Stimulated activated CD8-positive, alpha-beta memory T cell treated with anti-CD3 and anti-CD28 coated beads, Interleukin-4, amount 100 ng/mL, for 1 hour (primary cell): ENCODE data around the gene SDCCAG8.

ENCODE experiments used
- DNase-seq, 2 donors: peaks; one replicate each; pipeline ENCODE4 v3.0.0-alpha.2; 2020; ENCODE audit warnings: low read depth in 2 of 2, low spot score in 1 of 2

The SDCCAG8 gene

DNA sequence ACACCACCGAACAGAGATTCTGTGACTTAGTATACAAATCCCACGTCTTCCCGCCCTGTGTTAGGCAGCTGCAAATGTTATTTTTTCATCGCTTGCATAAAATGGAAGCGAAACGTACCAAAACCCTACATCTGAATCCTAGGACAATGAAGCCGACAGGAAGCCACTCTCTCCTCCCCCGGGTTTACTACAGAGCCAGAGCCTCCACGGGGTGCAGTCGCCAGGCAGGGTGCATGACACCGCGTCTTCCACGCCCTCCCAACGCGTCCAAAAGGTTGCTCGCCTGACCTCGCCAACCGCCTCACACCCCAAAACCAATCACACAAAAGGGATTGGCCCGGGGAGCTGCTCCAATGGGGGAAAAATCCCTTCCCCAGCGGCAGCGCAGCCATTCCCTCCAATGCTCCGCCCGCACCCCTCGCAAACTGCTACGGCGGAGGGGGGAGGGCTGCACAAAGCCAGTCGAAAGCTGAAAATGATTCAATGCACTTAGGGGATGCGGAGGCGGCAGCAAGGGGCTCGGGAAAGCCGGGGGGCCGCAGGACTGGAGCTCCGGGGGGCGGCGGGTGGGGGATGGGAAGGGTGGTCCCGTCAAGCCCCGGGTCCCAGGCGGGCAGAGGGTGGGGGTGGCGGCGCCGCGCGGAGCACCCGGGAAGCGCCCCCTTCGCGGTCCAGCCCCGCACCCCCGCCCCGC, 1.5 kb upstream of the SDCCAG8 start:
- DNase-seq, result peak; percentile 3 to 17

DNA sequence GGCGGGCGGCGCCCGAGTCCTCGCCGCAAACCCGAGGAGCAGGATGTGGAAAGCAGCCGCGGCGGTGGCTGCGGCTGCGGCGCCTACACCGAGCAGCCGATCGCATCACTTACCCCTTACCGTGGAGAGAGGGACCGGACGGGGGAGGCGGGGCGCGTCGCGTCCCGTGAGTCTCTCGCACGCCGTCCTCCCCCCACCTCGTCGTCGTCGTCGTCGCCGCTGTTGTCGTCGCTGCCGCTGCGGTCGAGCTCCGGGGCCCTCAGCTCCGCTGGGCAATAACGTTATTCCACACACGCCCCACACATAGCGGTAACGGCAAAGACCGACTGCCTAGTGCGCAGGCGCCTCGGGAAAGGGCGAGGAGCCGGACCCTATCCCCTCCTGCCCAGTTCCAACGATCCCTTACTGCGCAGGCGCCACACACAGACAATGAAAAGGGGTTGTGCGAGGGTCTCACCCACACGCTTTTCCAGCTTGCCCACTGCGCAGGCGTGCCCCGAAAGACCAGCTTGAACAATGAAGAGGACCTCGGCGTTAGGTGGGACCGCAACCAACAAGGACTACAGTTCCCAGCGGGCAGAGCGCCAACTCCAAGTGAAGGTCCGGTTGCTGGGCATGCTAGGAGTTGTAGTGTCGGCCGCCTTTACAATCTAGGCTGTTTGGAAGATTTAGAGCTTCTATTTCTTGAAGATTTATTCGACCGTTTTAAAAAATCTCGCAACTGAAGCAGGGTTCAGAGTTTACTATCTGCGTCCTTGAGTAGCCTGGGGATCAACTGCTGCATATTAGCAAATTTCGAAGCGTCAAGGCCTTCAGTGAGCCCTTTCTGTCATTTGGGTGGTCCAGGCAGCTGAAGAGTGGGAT, 682 bp upstream of the SDCCAG8 start, which contains the start of gene CEP170:
CEP170 (minus strand) TSS at position 355 of the 864 bp plus-strand sequence. CDS start 30,001 bp downstream, outside the sequence.
- peak; percentile 56 to 71 for DNase-seq

DNA sequence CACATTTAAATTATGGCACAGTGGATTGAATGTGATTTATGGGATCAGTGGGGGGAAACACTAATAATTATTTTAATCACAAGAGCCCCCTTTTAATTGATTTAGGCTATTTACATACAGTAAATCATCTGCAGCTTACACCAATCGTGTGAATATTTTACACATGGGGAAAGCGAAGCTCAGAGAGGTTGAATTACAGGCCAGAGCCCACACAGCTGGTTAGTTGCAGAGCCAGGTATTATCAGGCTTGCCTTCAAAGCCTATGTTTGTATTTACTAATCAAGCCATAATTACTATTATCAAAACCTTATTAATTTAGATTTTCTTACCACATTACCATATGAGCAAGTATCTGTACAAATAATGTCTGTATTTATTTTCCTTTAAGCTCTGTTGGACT, 749 bp downstream of the SDCCAG8 start:
- DNase-seq, result no peak

DNA sequence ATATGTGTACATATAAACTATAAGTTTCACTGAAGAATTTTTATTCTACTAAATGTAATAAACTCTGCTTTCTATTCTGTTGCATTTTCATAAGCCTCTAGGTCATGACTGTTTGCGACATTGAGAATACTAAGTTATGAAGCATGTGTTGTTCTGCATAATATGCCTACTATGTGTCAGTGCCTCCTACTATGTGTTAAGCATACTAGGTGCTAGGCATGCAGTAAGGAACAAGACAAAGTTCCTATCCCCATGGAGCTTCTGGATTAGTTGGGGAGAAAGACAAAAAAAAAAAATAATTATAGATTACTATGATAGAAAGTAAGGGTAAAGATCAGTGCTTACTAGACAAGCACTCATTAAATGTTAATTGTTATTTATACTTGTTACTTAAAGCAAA, 1.3 kb downstream of the SDCCAG8 start:
- DNase-seq, result no peak

DNA sequence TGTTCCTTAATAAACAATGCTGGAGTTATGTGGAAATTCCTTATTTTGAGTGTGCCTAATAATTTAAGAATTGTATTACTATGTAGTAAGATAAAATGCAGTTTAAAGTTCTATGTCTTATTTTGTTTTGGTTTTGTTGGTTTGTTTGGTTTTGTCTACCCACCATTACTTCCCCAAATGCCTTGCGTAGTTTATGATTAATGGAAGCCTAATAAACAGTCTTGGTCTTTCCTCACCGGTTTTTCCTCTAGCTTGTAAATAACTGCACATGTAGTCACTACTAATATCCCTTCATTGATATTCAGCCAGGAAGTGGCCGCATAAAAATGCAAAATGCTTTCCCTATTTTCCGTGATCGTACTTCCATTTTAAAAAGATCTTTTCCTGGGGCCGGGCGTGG, 2.9 kb downstream of the SDCCAG8 start:
- DNase-seq, result no peak

DNA sequence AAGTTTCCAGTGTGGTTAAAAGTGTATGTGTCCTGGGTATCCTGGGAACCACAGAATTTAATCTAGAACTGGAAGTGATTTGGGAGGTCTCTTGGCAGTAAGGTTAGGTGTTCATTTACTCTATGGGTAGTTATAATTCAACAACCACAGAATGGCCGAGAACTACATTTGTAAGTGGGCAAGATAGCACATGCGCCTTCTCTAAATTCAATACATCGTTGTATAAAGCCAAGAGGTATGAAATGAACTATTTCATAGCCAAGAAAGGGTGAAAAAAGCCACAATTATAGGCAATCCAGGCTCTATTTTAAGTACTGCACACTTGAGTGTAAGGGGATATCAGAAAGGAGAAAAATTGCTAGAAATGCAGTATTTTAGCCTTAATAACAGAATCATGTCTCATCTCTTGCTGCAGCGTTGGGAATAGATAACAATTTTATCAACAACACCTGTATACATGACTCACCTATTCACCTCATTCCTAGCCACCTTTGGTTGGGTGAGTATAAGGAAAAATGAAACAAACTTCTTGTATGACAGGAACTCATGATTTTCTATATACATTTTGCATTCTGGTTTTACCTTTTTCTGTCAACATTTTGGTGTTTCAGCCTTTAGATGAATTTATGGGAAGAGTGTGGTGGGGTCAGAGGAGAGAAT, 4.5 kb downstream of the SDCCAG8 start:
- DNase-seq, result no peak

DNA sequence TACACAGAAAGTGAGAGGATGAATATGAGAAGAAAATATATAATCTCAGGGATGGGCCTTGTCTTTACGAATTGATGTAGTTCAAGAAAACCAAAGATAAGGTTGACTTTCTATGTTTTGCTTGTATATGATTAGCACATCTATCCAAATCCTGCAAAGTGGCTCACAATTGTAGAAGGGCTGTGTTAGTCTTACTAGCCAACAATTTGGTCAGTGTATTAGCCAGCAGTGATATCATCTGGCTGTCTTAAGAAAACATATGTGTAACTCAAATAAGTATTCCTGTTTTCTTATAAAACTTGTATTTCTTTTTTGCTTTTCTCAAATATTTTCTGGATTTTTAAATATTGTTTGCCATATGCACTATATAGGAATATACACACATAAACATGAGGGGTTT, 5.5 kb downstream of the SDCCAG8 start:
- no peak for DNase-seq

DNA sequence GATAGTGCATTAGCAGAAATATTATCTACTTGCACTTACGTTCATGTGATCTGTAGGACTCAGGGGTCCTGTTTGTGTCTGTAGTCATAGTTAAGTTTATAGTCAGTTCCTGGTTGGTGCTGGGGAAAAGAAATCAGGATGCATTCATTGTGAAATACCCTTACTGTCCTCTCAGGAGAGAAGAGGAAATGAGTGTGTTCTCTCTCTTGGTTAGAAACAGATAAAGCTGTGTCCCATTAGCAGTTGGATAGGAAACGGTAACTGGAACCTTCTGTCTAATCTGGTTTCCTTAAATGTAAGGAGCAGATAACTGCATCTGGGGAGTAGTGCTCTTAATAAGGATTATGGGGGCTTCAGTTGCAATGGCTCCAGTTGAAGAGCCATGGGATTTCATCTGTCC, 8.9 kb downstream of the SDCCAG8 start:
- DNase-seq, result no peak

DNA sequence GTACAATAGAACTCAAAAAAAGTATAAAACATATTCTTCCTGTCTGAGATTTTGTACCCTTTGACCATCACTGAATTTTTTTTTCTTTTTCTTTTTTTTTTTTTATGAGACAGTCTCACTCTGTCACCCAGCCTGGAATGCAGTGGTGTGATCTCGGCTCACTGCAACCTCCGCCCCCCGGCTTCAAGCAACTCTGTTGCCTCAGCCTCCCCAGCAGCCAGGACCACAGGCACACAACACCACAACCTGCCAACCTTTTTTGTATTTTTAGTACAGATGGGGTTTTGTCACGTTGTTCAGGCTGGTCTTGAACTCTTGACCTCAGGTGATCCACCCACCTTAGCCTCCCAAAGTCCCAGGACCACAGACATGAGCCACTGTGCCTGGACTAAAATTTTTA, 10.4 kb downstream of the SDCCAG8 start:
- DNase-seq, result no peak

DNA sequence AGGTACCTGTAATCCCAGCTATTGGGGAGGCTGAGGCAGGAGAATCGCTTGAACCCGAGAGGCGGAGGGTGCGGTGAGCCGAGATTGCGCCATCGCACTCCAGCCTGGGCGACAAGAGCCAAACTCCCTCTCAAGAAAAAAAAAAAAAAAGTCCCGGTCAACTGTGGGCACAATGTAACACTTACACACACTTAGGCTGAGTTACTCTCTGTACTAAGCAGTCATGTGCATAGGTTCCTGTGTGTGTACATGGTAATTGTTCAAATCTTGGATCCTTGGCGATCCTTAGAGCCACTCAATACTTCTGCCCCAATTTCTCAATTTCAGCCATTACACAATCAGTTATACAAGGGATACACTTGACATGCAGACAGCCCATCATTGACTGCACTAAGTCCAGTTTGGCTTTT, 11.6 kb downstream of the SDCCAG8 start:
- no peak for DNase-seq

DNA sequence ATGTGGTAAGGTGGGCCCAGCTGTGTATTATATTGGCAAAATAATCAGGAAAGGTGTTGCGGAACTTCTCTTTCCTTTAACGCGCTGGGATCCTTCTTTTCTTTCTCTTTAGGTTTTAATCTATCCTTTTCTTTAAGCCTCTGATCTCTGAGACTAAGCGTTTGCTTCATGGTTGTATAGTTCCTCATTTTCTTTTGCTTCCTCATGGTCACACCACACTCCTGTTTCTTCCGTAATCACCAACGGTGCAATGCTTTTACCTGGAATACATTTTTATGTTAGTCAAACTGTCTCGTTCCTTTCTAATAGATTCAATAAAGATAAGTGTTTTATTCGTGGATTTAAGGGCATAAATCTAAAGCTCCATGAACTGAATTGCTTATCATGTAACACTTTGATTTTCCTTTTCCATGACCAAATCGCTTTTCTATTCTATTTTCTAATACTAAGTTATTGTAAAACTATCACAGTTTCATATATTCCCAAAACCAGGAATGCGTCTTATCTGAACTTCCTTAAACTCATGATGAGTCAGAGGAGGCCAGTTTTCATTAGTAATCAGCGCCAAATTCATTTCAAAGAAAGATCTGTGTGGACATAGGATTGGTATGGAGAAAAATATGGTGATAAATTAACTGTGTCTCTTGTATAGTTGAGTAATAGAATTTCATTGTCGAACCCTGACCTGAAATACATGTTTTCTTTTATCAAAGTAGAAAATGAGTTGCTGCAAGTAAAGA, 12.2 kb downstream of the SDCCAG8 start:
- DNase-seq, result no peak

DNA sequence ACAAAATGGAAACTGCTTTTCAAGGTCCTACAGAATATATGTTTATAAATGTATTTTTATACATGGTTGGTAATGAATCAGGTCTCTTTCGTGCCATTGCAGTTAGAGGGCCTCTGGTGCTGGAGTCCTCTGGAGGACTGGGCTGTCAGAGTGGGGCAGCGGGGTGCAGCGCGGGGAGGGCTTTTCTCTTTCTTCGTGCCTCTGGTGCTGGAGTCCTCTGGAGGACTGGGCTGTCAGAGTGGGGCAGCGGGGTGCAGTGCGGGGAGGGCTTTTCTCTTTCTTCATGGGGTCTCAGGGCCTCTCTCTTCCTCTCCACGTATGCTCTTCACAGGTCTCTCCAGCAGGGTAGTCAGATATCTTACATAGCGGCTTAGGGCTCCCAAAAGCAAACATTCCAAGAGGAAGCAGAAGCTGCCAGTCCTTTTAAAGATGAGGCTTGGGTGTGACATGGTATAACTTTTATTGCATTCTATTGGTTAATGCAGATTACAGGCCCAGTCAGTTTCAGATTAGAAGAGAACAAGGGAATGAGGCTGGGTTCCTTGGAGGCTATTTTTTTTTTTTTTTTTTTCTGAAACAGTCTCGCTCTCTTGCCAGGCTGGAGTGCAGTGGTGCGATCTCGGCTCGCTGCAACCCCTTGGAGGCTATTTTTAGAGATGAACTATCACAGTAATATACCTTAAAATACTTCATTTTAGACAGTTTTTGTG, 13.1 kb downstream of the SDCCAG8 start:
- DNase-seq, result no peak

DNA sequence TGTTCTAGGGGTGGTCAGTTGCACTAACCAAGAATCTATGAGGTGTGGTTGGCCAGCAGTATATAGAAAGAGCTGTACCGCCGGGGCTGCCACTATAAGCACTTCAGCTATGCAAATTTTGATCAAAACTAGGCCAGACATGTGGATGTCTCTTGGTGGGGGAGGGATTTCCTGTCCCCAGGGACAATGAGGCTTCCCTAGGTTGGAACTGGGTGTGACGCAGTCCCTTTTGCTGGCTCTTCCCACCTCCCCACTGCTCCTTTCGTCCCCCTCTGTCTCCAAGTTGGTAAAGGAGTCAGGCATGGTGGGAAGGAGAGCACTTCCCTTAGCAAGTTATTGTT, 13.6 kb downstream of the SDCCAG8 start:
- no peak for DNase-seq

DNA sequence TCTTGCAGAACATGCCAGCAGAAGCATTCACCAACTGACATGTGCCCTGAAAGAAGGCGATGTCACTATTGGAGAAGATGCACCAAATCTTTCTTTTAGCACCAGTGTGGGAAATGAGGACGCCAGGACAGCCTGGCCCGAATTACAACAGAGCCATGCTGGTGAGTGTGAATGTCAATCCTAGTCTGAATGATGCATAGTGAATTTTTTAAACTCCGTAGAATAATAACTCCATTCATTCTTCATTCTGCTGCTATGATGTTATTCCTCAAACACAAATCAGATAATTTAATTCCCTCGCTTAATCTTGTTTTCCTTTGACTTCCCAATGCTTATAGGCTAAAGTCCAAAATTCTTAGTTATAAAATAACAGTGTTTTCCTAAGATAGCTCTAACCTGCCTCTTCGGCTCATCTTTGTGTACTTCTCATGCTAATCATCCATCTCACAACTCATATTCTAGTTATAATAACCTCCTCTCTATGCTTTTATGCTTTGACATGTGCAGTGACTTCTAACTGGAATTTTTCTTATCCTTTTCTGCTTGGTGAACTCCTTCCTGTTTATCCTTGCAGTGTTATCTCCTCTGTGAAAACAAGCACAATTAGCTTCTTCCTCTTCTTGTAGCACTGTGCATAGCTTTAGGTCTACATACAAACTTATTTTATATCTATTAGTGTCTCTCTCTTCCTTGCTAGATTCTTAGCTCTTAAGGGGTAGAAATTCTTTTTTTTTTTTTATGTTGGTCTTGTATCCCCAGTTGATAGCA, 14.4 kb downstream of the SDCCAG8 start:
- no peak for DNase-seq

DNA sequence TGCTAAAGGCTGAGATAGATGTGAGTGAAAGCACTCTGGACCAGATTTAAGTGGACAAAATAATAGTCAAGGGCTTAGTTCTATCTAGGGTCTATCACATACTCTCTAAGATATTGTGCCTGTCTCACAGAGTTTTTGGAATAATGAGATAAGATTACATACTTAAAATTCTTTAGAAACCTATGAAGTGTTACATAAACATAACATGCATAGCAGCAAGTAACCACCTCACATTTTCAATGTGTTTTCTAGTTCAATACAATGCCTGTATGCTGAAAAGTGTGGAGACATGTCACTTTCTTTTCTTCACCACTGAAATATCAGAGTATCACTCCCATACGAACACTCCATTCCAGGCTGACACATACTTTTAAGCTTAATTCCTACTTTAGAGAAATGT, 16.2 kb downstream of the SDCCAG8 start:
- DNase-seq, result no peak

DNA sequence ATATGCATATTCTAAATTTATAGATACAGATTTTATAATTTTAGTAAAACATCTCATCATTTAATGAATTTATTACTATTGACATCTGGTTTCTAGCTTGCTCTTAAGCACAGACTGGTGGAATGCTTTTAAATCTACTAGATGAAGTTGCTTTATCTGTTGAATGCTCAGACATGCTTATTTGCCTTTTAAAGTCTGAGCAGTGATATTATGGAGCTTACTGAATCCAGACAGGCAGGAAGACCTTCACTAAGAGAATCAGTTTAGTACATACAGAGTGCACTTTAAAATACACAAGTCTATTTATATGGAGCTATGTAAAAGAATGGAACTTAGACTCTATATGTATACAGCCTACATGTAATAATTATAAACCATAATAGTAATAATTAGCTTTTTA, 16.6 kb downstream of the SDCCAG8 start:
- no peak for DNase-seq

DNA sequence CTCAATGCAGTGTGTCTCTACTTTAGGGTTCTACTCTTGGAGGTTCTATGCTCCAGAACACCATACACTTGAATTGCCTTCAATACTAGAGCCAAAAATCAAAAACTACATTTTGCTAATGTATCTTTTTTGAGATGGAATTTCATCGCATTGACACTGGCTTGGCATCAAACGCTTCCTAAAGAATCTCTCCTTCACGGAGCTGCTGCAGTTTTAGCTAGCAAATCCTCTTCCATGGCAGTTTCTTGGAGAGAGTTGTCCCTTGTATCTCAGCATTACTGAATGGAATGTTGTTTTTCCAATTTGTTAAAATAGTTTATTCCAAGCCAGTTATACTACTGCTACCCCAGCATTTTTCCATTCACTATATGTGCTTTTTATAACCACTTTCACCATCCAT, 17.7 kb downstream of the SDCCAG8 start:
- no peak for DNase-seq

DNA sequence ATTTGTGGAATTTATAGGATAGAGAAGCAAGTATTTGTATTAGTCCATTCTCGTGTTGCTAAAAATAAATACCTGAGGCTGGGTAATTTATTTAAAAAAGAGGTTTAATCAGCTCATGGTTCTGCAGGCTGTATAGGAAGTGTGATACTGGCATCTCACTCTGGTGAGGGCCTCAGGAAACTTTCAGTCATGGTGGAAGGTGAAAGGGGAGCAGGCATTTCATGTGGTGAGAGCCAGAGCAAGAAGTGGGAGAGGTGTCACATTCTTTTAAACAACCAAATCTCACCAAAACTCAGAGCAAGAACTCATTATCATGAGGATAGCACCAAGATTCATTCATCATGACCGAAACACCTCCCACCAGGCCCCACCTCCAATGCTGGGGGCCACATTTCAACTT, 18.1 kb downstream of the SDCCAG8 start:
- no peak for DNase-seq

DNA sequence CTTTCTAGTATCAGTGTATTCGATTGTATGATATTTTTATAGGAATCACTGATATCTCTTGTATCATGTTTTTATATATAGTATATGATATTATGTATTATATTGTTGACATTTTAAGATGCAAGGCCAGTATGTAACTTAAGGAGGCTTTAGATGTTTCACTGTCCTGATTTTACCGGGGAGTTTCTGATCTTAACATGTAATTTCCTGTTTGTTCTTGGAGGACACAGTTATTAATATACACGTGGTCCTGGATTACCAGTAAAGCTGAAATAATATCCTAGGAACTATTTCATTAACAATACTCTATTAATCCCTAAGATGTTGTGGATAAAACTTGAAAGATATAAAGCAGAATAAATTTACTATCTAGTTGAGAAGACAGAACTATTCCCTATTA, 19.5 kb downstream of the SDCCAG8 start:
- no peak for DNase-seq

DNA sequence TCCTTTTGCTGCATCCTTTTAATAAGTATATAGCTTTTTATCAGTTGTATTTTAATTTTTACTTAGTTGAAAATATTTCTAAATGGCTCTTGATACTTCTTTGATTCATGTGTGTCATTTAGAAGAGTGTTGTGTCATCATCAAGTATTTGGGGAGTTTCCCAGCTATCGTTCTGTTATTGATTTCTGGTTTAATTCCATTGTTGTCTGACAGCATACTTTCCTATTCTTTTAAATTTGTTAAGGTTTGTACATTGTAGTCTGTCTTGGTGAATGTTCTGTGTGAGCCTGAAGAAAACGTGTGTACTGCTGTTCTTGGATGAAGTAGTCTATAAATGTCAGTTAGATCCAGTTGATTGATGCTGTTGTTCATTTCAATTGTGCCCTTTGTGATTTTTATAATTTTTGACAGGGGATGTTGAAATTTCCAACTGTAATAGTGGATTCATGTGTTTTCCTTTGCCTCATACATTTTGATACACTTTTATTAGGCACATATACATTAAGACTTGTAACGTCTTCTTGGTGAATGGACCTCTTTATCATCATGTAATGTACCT, 24.8 kb downstream of the SDCCAG8 start:
- DNase-seq, result no peak
